HG02870 (cell line): ENCODE data around the gene UPF2.
"Not testable (repeated sequence)": the region's sequence is repeated elsewhere in the genome, so short reads cannot be mapped to it uniquely, and the experiment has no call there.

Source experiments
- ATAC-seq: cut with Tn5 transposase; IDR thresholded peaks from one replicate; pipeline ENCODE4 v1.9.1; 2021; ENCODE audit warnings: mild to moderate bottlenecking, moderate library complexity; ENCODE audit not compliant: unreplicated experiment

The UPF2 gene, protein sequence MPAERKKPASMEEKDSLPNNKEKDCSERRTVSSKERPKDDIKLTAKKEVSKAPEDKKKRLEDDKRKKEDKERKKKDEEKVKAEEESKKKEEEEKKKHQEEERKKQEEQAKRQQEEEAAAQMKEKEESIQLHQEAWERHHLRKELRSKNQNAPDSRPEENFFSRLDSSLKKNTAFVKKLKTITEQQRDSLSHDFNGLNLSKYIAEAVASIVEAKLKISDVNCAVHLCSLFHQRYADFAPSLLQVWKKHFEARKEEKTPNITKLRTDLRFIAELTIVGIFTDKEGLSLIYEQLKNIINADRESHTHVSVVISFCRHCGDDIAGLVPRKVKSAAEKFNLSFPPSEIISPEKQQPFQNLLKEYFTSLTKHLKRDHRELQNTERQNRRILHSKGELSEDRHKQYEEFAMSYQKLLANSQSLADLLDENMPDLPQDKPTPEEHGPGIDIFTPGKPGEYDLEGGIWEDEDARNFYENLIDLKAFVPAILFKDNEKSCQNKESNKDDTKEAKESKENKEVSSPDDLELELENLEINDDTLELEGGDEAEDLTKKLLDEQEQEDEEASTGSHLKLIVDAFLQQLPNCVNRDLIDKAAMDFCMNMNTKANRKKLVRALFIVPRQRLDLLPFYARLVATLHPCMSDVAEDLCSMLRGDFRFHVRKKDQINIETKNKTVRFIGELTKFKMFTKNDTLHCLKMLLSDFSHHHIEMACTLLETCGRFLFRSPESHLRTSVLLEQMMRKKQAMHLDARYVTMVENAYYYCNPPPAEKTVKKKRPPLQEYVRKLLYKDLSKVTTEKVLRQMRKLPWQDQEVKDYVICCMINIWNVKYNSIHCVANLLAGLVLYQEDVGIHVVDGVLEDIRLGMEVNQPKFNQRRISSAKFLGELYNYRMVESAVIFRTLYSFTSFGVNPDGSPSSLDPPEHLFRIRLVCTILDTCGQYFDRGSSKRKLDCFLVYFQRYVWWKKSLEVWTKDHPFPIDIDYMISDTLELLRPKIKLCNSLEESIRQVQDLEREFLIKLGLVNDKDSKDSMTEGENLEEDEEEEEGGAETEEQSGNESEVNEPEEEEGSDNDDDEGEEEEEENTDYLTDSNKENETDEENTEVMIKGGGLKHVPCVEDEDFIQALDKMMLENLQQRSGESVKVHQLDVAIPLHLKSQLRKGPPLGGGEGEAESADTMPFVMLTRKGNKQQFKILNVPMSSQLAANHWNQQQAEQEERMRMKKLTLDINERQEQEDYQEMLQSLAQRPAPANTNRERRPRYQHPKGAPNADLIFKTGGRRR

DNA sequence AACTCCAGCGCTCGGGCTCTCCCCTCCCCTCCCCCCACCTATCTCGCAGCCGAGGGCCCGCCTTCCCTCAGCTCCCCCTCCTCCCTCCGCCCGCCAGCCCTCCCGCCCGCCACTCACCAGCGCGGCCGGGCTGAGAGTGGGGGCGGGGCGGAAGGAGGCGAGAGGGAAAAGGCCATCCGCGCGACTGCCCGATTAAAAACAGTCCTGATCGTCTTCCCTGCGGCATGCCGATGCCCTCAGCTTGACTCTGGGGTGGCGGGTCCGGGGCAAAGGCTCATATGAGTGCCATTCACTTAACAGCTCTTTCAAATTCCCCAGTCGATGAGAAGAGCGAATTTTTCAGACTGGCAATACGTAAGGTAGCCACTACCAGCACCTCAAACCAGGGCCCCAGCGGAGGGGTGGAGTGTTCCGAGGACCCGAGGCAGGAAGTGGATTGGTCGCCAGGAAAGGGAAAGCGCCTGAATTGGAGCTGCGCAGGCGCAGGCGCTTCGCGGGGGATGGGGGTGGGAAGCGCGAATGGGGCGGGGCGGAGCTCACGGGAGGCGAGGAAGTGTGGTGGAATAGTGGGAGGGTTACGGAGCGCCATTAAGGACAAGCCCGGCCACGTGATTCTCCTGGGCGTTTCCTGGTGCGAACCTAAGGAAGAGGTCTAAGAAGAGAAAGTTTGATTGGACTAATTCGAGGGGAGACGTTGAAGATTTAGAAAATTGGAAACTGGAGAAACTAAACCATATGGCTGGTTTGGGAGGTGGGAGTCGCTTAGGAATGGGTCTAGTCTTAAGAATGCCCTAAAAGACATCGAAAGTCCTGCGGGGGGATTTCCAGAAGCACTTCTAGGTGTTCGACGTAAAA is at the start of gene UPF2:
TSS of gene UPF2 (minus strand) at position 13 of the 855 bp plus-strand sequence. CDS start 7,386 bp downstream, outside the sequence.
- ATAC-seq, result peak; percentile 52

DNA sequence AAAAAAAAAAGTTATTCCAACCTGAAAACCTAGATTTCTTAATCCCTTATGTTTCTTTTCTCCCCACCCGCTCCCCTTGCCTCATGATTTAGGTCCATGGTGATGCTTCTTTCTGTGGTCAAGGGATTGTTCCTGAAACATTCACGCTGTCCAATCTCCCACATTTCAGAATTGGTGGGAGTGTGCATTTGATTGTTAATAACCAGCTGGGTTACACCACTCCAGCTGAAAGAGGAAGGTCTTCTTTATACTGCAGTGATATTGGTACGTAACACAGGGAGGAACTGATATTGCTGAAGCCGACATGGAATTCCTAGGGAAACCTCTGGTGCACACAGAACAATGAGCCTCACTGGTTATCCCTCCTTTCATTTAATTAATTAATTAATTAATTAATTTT is 48.8 kb upstream of the UPF2 start:
- ATAC-seq, result no peak

DNA sequence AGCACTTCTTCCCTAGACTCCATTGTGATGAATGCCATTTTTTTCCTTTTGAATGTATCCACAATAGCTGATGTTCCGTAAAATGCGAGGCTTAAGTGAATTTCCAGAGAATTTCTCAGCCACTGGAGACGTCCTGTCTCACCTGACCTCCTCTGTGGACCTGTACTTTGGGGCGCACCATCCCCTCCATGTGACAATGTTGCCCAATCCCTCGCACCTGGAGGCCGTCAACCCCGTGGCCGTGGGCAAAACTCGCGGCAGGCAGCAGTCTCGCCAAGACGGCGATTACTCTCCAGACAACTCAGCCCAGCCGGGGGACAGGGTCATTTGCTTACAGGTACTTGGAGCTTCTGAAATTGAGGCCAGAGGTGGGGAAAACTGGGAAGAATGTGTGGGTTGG is 46.3 kb upstream of the UPF2 start:
- no peak for ATAC-seq

DNA sequence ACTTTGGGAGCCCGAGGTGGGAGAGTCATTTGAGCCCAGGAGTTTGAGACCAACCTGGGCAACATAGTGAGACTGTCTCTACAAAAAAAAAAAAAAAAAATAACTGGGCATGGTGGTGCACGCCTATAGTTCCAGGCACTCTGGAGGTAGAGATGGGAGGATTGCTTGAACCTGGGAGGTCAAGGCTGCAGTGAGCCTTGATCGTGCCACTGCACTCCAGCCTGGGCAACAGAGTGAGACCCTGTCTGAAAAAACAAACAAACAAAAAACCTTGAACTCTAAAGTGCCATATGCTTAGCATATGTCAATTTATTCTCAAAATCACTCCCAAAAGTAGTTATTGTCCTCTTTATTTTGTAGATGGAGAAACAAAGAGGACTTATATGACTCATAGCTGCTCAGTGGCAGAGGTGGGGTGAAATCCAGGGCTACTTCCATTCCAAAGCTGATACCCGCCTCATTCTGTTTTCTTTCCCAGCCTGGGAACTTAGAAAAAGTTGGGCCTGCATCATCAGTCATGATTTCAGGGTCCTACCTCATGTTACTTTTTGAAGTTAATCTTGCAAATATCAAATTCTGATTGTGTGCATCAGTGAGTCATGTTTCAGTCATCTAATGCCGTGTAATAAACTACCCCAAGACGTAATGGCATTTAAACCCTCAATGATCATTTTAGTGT is 39.4 kb upstream of the UPF2 start:
- ATAC-seq, result no peak

DNA sequence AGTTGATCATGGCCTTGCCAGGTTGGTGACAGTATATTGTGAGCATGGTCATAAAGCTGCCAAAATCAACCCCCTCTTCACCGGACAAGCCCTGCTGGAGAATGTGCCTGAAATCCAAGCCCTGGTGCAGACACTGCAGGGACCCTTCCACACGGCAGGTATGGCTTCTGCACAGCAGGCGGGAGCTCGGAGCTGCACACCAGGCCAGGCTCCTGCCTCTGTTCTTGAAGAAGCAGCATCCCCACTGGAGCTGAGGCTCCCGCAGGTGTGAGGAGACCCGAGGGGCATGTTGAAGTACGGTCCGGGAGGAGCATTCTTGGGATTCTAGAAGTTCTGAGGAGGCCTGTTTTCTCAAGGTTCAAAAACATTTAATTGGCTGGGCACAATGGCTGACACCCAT is 38.9 kb upstream of the UPF2 start:
- no peak for ATAC-seq

DNA sequence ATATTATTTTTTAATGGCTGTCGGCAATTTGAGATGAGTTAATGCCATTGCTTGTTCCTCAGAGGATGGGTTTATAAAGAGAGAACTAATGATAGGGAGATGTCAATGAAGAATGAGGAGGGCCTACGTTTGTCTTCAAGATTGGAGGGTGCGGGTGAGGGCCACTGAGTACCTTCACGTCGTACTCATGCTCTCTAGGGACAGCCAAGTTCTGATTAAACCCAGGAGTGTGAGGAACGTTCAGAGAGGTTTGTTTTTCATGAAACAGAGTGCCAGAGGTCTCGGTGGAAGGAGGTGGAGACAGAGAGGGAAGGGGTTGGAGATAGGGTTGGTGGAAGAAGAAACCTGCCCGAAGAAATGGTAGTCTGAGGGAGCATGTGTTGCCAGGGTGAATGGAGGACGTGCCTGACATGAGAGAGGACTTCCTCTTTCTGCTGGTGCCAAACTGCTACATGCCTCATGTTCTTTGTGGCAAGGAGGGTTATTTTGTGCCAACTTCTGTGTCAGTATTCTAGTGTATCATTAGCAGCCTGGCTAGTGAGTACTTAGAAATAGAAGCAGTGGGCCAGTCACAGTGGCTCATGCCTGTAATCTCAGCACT is 35.1 kb upstream of the UPF2 start:
- ATAC-seq, result no peak

DNA sequence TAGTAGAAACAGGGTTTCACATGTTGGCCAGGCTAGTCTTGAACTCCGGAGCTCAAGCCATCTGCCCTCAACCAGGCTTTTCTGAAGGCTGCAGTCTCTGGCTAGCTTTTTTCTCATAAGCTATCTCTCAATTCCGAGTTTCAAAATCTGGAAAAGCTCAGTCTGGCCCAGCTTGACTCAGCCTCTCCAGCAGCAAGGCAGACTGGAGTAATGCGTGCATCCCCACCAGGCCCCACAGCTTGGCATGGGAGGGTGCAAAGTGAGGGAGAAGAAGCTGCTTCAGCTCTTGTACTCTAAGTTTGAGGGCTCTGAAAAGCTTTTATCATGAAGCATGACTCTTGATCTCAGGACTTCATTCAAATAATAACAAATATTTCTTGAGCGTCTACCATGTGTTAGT is 30.9 kb upstream of the UPF2 start:
- no peak for ATAC-seq

DNA sequence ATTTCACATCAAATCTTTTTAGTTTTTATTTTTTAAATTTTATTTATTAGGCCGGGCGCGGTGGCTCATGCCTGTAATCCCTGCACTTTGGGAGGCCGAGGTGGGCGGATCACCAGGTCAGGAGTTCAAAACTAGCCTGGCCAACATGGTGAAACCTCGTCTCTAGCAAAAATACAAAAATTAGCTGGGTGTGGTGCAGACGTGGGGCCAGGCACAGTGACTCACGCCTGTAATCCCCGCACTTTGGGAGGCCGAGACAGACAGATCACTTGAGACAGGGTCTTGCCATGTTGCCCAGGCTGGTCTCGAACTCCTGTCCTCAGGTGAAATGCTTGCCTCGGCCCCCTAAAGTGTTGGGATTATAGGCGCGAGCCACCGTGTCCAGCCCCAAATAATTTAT is 28.8 kb upstream of the UPF2 start:
- ATAC-seq, result not testable (repeated sequence)

DNA sequence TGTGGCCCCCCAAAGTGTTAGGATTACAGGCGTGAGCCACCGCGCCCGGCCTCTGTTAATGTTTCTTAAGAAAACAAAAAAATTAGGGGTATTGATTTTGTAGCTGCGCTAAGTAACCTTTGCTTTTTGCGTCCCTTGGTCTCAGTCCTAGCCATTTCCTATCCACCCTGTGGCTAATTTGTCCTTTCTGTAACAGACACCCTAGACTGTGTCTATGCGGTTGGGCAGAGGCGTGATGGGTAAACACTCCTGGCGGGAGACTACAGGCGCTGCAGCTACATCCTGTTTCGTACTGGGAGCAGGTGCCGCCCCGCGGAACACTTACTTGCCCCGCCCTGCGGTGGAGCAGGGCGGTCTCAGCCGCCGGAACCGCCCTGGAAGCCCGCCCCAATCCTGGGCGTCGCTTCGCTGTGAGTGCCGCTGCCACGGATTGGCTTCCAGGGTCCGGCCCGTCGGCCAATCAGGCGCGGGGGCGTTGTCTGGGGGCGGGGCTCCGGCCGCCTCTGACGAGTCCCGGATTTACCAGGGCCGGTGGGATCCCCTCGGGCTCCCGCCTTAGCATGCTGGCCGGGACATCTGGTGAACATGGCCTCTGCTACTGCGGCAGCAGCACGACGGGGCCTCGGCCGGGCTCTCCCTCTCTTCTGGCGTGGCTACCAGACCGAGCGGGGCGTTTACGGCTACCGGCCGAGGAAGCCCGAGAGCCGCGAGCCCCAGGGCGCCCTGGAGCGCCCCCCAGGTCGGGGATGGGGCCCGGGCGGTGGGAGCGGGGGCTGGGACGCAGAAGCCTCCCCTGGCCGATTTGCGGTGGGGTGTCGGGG is 26.1 kb upstream of the UPF2 start, which contains the start of gene DHTKD1:
TSS of gene DHTKD1 (plus strand) at position 506 of the 821 bp plus-strand sequence. CDS start at position 586, 80 bp downstream.
- ATAC-seq, result peak; percentile 92

DNA sequence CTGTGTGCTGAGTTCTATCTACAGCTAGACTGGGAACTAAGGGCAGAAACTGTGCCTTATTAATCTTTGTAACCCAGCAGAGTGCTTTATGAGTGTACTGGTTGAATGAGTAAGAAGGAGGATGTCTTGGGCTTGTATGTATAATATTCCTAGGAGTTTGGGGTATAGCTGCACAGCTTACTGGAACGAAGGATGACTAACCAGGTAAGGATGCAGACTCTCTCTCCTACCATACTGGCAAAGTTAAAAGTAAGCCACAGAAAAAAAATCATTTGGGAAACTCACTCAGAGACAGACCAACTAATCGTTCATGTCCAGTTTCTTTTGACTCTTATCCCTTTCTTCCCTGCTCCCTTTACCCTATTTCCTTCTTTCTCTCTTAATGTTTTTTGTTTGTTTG is 24.7 kb upstream of the UPF2 start:
- no peak for ATAC-seq

DNA sequence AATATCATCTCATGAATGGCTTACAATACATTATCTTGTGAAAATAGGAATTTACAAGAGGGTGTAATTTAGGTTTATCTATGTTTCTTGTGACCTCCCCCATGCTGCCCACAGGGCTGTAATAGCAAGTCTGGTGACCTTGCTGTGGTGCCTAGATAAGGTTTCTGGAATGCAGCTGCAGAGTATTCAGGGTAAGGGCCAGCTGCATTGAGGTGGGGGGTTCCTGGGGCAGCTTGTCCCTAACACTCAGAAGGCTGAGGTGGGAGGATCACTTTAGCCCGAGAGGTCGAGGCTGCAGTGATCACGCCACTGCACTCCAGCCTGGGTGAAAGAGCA is 20.8 kb upstream of the UPF2 start:
- no peak for ATAC-seq

DNA sequence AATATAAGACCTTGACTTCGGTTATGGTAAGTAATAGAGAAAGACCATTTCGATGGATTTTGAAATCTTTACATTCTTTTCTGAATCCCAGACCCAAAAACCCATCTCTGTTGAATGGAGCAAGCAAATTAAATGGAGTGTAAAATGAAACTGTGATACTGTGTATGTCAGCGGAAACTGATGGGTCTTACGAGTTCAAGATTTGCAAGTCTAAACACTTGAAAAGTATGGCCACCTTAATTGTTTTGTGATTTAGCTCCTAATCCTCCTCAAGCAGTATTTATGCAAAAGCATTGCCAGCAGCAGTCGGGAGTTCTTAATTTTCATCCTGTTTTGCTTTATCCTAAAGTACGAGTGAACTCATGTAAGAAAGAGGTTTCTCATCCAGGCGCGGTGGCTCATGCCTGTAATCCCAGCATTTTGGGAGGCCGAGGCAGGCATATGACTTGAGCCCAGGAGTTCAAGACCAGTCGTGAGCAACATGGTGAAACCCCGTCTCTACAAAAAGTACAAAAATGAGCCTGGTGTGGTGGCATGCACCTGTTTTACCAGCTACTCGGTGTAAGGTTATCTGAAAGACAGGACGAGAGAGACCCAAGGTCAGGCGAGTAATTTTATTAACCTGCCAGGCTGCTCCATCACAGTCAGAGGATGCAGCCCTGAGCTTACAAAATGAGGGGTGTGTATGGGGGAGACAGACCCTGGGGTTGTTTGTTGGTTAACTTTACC is 20.3 kb upstream of the UPF2 start:
- no peak for ATAC-seq

DNA sequence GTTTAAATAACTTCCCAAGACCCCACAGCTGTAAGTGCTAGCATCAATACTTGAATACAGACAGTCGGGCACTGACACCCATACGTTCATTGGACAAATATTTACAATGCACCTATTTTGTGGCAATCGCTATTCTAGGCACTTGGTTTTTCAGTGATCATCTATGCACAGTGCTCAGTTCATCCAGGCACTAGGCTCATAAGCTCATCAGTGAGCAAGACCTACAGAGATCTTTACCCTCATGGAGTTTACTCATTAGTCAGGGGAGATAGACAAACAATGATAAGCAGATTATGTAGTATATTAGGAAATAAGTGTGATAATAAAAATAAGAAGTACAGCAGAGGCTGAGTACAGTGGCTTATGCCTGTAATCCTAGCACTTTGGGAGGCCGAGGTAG is 18.5 kb upstream of the UPF2 start:
- ATAC-seq, result no peak

DNA sequence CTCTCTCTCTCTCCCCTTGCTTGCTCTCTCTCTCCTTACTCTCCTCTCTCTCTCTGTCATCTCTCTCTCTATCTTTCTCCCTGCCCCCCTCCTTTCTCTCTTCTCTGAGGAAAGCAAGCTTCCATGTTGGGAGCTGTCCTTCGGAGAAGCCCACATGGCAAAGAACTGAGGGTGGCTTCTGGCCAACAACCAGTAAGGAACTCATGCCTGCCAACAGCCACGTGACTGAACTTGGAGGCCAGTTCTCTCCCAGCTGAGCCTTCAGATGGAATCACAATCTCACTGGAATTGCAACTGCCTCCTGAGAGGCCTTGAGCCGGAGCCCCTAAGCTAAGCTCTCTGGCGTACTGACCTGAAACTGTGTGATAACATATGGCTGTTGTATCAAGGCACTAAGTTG is 14.1 kb upstream of the UPF2 start:
- no peak for ATAC-seq

DNA sequence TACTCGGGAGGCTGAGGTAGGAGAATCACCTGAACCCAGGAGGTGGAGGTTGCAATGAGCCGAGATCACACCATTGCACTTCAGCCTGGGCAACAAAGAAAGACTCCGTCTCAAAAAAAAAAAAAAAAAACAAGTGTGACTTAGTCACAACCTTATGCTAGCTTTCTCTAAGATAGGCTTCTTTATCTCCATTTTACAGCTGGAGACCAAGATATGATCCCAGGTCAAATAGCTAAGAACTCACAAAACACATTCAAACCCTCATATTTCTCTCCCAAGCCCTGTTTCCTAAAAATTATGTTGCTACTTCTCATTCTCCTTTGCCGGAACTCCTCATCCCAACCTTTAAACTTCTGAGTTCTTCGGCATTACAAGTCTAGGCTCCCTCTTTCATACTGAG is 13.1 kb upstream of the UPF2 start:
- no peak for ATAC-seq

DNA sequence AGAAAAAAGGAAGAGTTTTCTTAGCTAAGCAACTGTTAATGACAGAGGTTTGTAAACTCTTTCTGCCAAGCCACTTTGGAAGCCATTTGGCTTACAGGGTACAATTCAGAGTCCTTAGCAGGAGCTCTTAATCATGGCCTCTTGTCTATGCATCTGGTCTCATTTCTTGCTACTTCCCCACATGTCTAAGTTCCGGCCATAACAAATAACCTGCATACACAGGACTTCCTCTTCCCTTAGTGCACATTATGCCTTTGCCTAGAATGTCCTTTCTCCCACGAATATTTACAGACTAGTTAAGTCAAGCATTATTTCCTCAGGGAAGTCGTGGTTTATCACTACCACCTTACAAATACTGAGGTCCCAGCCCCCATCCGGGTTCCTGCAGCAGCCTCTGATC is 8.6 kb upstream of the UPF2 start:
- no peak for ATAC-seq

DNA sequence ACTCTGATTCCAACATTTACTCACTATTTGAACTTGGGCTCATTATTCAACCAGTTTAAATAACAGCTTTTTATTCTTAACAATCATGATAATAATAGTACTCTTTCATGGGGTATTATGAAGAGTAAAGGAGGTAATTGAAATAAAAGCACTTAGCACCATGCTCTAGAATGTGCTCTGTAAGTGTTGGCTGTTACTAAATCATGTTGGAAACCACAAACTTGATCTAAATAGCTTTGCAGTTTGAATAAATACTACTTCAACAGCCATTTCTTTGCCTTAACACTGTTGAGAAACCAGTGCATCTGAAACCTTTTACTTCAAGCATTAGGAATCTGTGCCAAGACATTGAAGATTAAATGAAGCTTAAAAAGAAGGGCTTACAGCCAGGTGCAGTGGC is 7.9 kb upstream of the UPF2 start:
- ATAC-seq, result no peak

DNA sequence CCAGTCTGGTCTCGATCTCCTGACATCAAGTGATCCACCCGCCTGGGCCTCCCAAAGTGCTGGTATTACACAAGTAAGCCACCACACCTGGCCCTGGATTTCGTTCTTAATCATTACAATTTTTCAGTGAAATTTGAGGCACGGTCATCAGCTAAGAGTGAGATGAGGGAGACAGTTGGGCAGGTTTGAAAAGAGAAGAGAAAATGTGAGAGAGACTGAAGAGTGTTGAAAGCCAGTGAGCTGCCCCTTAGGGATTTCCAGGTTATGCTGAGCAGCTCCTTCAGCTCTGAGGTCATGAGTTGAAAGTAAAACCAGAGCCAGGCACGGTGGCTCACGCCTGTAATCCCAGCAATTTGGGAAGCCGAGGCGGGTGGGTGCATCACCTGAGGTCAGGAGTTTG is 5.9 kb upstream of the UPF2 start:
- peak; percentile 49 for ATAC-seq
